AG04450 (cell line): ENCODE data around the gene CACNA2D3. TPM values are rescaled to one million over a fixed set of nuclear protein-coding genes. Genes with fewer than 3 reads are reported as not detected.

Experiments
- CTCF ChIA-PET: fragments of 300-600, 350-600 bp; formaldehyde crosslinking; extraction: SDS; loops from one replicate; lab custom pipeline; 2022; ENCODE audit warnings: antibody characterized with exemption, inconsistent platforms; lab: Charles Lee
- POLR2A ChIA-PET: fragments of 350-600 bp; formaldehyde crosslinking; extraction: SDS; loops from one replicate; lab custom pipeline; 2021; ENCODE audit warnings: antibody characterized with exemption, inconsistent platforms; lab: Yijun Ruan, JAX
- DNase-seq: peaks from one replicate; pipeline ENCODE4 v3.0.0-alpha.2; 2011; ENCODE audit warnings: low read depth, low spot score
- H3K27ac ChIP-seq: one replicate; pipeline ENCODE4 v1.5.1; 2012; ENCODE audit warnings: low read depth, low read length, control low read depth
- H3K27me3 ChIP-seq: one replicate; pipeline ENCODE4 v1.6.0; 2012; ENCODE audit warnings: low read length; ENCODE audit not compliant: control insufficient read depth, insufficient read depth
- H3K4me3 ChIP-seq: 2 replicates; pipeline ENCODE4 v1.5.1; 2011; ENCODE audit warnings: mild to moderate bottlenecking, low read depth, low read length, control low read depth
- H3K9me3 ChIP-seq: 2 replicates; pipeline ENCODE4 v1.5.1; 2012; ENCODE audit warnings: low read length; ENCODE audit not compliant: control insufficient read depth, insufficient read depth
- polyA plus RNA-seq: library from polyadenylated mRNA; depleted of rRNA; stranded (reverse); fragments of >200 nt; gene quantifications from 2 replicates; pipeline ENCODE4 v1.2.3, GENCODE V29; 2011
- TF ChIP-seq, protein P1 (sequence below): IDR thresholded peaks from 2 replicates; pipeline ENCODE4 v1.5.1; 2011; ENCODE audit warnings: low read depth, low read length, control low read depth, inconsistent platforms

Gene CACNA2D3
- polyA plus RNA-seq, 1 experiment, result 0.32 TPM

DNA sequence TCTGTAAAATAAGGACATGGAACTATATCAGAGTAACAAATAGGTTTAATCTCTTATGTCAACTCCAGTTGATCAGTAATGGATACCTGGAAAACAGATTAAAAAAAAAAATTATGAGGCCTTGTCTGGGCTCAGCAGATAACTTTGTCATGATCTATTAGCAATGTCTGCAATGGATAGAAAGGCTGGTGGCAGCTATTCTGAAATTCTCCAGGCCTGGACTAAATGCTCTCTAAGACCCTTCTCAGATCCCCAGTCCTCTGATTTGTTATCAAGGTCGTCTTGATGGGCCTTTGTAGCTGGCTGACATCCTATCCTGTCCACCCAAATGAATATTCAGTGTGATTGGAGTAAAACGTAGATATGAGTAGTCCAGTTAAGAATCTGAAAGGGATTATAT lies 791.8 kb downstream of the CACNA2D3 start:
- Histone ChIP-seq H3K9me3 (peaks cover 7% of the 10 kb centered on the region; the same call in 1 of the 2 replicates), H3K27me3 (no peaks in the 10 kb centered on the region), H3K4me3 (no peak overlapping the region), H3K27ac (no peak overlapping the region)
- TF ChIP-seq, protein P1, sequence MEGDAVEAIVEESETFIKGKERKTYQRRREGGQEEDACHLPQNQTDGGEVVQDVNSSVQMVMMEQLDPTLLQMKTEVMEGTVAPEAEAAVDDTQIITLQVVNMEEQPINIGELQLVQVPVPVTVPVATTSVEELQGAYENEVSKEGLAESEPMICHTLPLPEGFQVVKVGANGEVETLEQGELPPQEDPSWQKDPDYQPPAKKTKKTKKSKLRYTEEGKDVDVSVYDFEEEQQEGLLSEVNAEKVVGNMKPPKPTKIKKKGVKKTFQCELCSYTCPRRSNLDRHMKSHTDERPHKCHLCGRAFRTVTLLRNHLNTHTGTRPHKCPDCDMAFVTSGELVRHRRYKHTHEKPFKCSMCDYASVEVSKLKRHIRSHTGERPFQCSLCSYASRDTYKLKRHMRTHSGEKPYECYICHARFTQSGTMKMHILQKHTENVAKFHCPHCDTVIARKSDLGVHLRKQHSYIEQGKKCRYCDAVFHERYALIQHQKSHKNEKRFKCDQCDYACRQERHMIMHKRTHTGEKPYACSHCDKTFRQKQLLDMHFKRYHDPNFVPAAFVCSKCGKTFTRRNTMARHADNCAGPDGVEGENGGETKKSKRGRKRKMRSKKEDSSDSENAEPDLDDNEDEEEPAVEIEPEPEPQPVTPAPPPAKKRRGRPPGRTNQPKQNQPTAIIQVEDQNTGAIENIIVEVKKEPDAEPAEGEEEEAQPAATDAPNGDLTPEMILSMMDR, result no peak
- CTCF ChIA-PET, result no interaction called here
- POLR2A ChIA-PET, result no interaction called here
- DNase-seq, result no peak

DNA sequence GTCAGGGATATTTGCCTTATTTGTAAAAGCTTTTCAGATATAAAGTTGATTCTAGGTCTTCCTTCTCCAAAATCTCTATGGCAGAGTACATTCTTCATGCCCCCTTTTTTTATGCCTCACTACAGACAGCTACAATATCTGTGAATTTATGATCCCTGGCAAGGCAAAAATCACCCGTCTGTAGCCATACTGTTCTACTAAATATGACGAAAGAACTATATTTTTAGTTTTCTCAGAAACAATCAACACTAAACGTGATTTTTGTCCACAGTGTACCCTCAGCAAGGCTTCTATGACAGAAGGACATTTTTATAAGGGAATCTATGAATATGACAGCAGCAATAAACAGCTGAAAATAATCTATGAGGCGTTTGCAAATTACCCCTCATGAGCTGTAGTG lies 792.8 kb downstream of the CACNA2D3 start:
- DNase-seq, result no peak
- Histone ChIP-seq H3K27ac (no peak overlapping the region), H3K9me3 (peaks cover 7% of the 10 kb centered on the region; the same call in 1 of the 2 replicates), H3K4me3 (no peak overlapping the region), H3K27me3 (no peaks in the 10 kb centered on the region)
- CTCF ChIA-PET, result no interaction called here
- POLR2A ChIA-PET, result no interaction called here
- TF ChIP-seq, protein P1, result no peak

DNA sequence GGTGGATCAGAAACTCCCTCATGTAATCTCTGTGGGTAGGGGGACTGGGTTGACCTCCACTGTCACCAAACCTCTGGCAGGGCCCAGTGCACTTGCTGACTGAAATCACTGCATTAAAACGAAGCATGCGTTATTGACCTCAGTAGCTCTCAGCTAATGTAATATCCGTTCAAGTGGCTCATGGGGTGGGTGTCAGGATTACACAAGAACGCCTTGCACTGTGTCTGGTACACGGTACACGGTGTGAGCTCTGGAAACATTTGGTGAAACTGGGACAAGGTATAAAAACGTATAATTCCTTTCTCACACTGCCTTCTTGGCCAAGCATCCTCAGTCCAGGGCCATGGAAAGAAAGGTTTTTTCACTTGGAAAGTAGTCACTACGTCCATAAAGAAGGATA lies 793.6 kb downstream of the CACNA2D3 start:
- TF ChIP-seq, protein P1, result no peak
- POLR2A ChIA-PET, result no interaction called here
- CTCF ChIA-PET, result no interaction called here

DNA sequence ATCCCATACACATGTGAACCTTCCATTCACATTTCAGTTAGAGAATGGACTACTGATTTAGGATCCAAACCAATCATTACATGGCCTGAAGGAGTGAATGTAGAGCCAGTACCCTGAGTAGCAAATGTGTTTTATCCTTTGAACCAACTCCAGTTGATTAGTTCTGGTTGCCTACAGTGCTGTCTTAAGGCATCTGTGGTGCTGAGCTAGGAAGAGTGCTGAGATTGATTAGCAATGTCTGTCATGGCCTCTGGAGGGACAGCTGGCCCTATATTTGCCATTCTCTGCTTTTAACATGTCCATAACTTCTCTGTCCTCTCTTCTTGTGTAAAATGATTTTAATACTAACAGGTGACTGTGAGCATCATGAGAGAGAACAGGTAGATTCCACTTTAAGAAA lies 794.4 kb downstream of the CACNA2D3 start:
- DNase-seq, result no peak
- no peak overlapping the region for H3K27ac ChIP-seq
- CTCF ChIA-PET, result no interaction called here
- no peaks in the 10 kb centered on the region for H3K27me3 ChIP-seq
- no peak overlapping the region for H3K4me3 ChIP-seq
- TF ChIP-seq, protein P1, result no peak
- peaks cover 3% of the 10 kb centered on the region; the same call in 1 of the 2 replicates for H3K9me3 ChIP-seq
- POLR2A ChIA-PET, result no interaction called here

More for the DNA sequence above, 793.6 kb downstream of the CACNA2D3 start:
- DNase-seq, result no peak
- Histone ChIP-seq H3K27me3 (no peaks in the 10 kb centered on the region), H3K4me3 (no peak overlapping the region), H3K9me3 (peaks cover 7% of the 10 kb centered on the region; the same call in 1 of the 2 replicates), H3K27ac (no peak overlapping the region)

DNA sequence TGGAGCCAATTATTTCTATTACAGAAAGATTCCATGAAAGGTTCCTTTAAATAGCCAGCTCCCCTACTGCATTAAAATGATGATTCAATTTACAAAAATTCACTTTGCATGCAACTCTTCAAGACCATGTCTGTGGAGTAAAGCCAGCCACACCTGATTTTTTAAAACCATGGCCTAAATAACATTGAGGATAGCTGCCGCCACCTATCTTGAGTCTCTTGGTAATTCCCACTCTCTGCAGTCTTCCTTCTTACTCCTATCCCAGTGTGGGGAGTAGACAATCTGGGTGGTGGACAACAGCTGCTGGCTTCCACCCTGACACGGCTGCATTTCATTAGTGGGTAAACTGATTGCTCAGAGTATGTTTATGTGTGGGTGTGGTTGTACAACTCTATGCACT lies 794.8 kb downstream of the CACNA2D3 start:
- DNase-seq, result no peak
- Histone ChIP-seq H3K4me3 (no peak overlapping the region), H3K9me3 (no peaks in the 10 kb centered on the region; the same call in 1 of the 2 replicates), H3K27ac (no peak overlapping the region), H3K27me3 (no peaks in the 10 kb centered on the region)
- CTCF ChIA-PET, result no interaction called here
- TF ChIP-seq, protein P1, result no peak
- POLR2A ChIA-PET, result no interaction called here
